ENCODE measurements around the gene KREMEN1. TPM values are rescaled to one million over a fixed set of nuclear protein-coding genes. Genes with fewer than 3 reads are reported as not detected.

The KREMEN1 gene
- total and polyA plus RNA-seq, 4 donors, result 8.8 to 27.5 (median 20.1) TPM

GRCh38 chr22:29141078-29141688, 68.3 kb downstream of the KREMEN1 start:
- Histone ChIP-seq H3K36me3 (ENCODE audit: control insufficient read depth in 4 of 4, insufficient read depth in 4 of 4, low read length in 4 of 4) (peaks cover 3 to 40% (median 21%) of the 10 kb centered on the region in 4 donors), H3K9ac (ENCODE audit: insufficient read depth in 1 of 2, low read length in 2 of 2) (no peak overlapping the region), H3K4me3 (no peak overlapping the region), H3K27me3 (ENCODE audit: control insufficient read depth in 3 of 3, insufficient read depth in 3 of 3, low read length in 2 of 3) (no peaks in the 10 kb centered on the region), H3K4me1 (ENCODE audit: control insufficient read depth in 5 of 5, insufficient read depth in 5 of 5, low read length in 5 of 5) (peaks cover 0 to 42% (median 21%) of the 10 kb centered on the region in 5 donors), H3K27ac (ENCODE audit: low read depth in 1 of 2, low read length in 1 of 2) (no peak overlapping the region), H3K9me3 (ENCODE audit: control insufficient read depth in 4 of 4, insufficient read depth in 3 of 4, low read length in 3 of 4) (no peaks in the 10 kb centered on the region)
- DNase-seq, result no peak
- WGBS, 2 donors, result 62 to 77% methylated on average over 10 of the region's 10 CpGs
- ATAC-seq (ENCODE audit: insufficient read depth, low FRiP score), result no peak
- no peak for TF ChIP-seq CTCF (IDR thresholded peaks at IDR 0.05; ENCODE audit: control extremely low read depth, extremely low read depth)

- TF ChIP-seq CTCF (IDR thresholded peaks at IDR 0.05; ENCODE audit: control extremely low read depth, extremely low read depth), result no peak
- Histone ChIP-seq H3K27me3 (ENCODE audit: control insufficient read depth in 3 of 3, insufficient read depth in 3 of 3, low read length in 2 of 3) (no peaks in the 10 kb centered on the region), H3K4me3 (no peak overlapping the region), H3K9me3 (ENCODE audit: control insufficient read depth in 4 of 4, insufficient read depth in 3 of 4, low read length in 3 of 4) (no peaks in the 10 kb centered on the region), H3K27ac (ENCODE audit: low read depth in 1 of 2, low read length in 1 of 2) (no peak overlapping the region), H3K4me1 (ENCODE audit: control insufficient read depth in 5 of 5, insufficient read depth in 5 of 5, low read length in 5 of 5) (peaks cover 0 to 42% (median 21%) of the 10 kb centered on the region in 5 donors), H3K9ac (ENCODE audit: insufficient read depth in 1 of 2, low read length in 2 of 2) (no peak overlapping the region), H3K36me3 (ENCODE audit: control insufficient read depth in 4 of 4, insufficient read depth in 4 of 4, low read length in 4 of 4) (peaks cover 3 to 42% (median 22%) of the 10 kb centered on the region in 4 donors)
- WGBS, 2 donors, result 78 to 79% methylated on average over 5 of the region's 5 CpGs
- no peak for DNase-seq
- no peak for ATAC-seq (ENCODE audit: insufficient read depth, low FRiP score)
Measured at GRCh38 chr22:29142116-29142515, 69.3 kb downstream of the KREMEN1 start.

GRCh38 chr22:29143941-29144785, 71.3 kb downstream of the KREMEN1 start:
- DNase-seq (peak in 1 of 3 donors; percentile 46), ATAC-seq (ENCODE audit: insufficient read depth, low FRiP score) (no peak)
- Histone ChIP-seq H3K9ac (ENCODE audit: insufficient read depth in 1 of 2, low read length in 2 of 2) (no peak overlapping the region), H3K36me3 (ENCODE audit: control insufficient read depth in 4 of 4, insufficient read depth in 4 of 4, low read length in 4 of 4) (peaks cover 3 to 38% (median 16%) of the 10 kb centered on the region in 4 donors), H3K27ac (ENCODE audit: low read depth in 1 of 2, low read length in 1 of 2) (no peak overlapping the region), H3K9me3 (ENCODE audit: control insufficient read depth in 4 of 4, insufficient read depth in 3 of 4, low read length in 3 of 4) (no peaks in the 10 kb centered on the region), H3K27me3 (ENCODE audit: control insufficient read depth in 3 of 3, insufficient read depth in 3 of 3, low read length in 2 of 3) (no peaks in the 10 kb centered on the region), H3K4me1 (ENCODE audit: control insufficient read depth in 5 of 5, insufficient read depth in 5 of 5, low read length in 5 of 5) (peaks cover 0 to 42% (median 21%) of the 10 kb centered on the region in 5 donors), H3K4me3 (no peak overlapping the region)
- WGBS, 2 donors, result 70 to 75% methylated on average over 16 of the region's 16 CpGs
- TF ChIP-seq CTCF (IDR thresholded peaks at IDR 0.05; ENCODE audit: control extremely low read depth, extremely low read depth), result no peak

All from lung (tissue), 12 donors.